NCI-H128 (cell line): ENCODE measurements around the gene TP63.

Source experiments
- DNase-seq: peaks from one replicate; lab custom pipeline; 2025; ENCODE audit not compliant: unreplicated experiment; lab: John Stamatoyannopoulos, UW

The TP63 gene

DNA sequence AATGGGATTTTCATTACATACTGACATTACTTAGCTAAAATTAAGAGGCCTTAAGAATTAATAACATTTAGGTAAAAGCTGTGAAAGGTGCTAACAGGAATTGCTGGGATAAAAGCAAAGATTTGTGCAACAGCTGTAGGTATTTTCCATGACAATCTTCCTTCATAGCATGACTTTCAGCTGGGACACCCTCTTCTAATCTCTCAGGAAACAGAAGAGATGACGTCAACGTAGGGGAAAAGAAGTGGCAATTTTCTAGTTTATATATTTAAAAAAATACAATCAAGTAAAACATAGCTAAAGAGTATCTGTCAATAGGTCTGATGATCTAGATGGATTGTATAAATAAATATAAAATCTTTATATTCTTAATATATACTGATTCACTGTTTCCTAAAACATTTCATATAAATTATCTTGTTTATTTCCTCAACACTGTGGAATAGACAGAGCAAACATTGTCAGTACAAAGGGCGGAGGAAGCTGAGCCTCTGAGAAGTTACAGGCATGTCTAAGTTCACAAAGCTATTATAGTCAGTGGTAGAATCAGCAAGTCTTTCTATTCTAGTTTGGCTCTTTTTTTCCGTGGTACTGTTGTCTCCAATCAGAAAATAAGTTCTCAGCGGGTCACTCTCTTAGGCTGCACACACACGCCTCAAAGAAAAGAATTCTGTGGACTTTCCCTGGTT is 272.5 kb downstream of the TP63 start:
- DNase-seq: no peak

DNA sequence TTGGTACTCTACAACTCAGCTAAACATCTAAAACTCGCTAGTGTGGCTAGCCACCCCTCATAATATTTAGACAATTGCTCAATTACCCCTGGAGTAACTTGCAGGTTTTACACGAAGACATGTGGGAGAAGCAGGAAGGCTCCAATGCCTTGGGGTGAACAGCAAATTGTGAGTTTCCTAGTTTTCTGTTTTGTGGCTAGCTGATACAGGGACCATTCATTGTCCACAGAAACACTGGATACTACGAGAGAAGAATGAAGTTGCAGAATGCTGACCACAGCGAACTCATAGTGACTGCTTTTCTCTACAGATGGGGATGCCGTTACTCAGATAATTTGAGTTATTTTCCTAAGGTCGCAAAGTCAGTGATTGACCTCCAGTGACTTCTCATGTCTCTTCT is 276.6 kb downstream of the TP63 start:
- DNase-seq: no peak

DNA sequence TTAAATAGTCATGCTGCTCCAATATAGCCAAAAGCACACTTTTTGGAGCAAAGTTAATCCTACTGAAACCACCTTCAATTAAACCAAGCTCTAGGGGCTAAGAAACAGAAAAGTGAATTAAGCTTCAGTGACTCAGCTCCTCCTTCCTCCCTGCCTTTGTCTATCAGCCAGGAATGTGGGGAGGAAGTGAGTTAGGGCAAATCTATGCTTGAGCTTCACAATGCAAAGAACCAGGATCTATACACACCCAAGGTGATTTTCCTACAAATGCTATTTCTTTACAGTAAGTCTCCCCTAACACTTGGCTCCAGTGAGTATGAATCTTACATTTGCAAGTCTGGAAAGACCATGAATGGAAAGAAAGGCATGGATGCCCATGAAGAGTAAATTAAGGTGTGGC is 277.5 kb downstream of the TP63 start:
- DNase-seq: no peak

DNA sequence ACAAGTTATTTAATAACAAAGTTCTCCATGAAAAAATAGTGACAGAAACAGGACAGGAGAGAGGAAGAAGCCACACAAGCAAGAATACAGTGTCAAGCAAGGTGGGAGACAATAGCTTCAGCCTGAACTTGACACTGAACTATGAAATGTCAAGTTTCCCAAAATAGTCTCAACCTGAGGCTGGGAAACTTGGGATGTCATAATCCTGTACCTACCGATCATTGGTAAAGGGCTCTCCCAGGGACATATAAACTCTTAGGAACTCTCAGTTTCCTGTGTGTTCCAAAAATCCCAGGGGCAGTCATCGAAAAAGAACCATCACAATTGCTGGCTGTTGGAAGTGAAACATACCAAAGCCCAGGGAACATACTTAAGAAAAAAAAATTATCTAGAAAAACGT is 277.9 kb downstream of the TP63 start:
- no peak for DNase-seq

DNA sequence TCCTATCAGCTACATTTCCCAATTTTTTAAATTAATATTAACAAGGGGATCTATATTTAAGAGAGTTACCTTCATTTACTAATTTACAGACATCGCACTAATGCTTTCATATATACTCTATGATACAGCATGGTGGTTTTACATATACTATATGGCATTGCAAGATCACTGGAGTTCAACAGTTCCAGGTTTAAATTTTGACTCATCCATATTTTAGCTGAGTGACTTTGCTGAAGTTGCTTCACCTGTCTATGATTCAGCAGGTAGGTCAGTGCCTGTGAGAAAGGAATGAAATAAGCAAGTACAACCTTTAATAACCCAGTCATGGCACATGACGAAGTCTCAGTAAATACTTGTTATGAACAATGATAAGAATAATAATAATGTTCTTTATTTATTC is 278.4 kb downstream of the TP63 start:
- DNase-seq: no peak

DNA sequence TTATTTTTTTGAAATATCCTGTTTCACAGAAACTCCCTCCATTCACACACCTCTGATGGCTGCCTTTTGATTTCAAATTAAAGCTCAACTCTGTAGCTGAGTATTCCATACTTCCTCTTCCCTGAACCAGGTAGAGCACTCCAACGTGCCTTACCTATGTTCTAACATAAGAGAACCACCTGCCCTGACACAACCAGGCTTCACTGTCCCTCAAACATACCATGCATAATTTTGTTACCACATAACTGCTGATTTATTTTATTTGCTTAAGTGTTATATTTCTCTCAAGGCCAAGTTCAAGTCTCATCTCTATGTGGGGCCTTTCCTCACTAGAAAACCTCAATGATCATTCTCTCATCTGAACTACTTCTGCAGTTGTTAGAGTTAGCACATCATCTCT is 279.8 kb downstream of the TP63 start:
- no peak for DNase-seq

DNA sequence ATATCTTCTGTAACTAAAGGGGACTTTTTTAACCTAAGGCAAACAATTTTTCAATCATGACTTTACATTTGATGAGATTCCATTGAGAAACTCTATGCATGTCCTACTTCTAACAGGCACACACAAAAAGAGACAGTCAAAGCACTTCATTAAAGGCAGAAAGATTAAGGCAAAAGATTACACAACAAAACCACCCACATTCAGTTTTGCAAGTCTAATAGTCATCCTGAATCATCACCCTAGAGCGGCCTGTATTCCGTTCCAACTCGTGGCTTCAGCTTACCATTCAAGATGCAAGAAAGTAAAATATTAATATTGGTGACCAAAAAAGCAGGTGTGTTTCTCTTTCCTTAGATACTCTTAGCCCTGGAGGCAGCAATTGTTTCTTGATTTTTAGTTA is 283.6 kb downstream of the TP63 start:
- DNase-seq: no peak

DNA sequence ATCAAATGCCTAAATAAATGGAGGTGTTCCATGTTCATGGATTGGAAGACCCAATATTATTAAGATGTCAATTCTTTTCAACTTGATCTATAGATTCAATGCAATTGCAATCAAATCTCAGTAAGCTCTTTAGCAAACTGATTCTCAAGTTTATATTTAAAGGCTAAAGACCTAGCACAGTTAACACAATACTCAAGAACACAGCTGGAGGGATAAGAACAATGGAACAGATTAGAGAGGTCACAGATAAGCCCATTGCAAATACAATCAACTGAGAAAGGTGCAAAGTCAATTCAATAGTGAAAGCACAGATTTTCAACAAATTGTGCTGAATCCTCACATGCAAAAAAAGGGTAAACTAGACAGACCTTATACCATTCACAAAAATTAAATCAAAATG is 290.6 kb downstream of the TP63 start:
- no peak for DNase-seq

DNA sequence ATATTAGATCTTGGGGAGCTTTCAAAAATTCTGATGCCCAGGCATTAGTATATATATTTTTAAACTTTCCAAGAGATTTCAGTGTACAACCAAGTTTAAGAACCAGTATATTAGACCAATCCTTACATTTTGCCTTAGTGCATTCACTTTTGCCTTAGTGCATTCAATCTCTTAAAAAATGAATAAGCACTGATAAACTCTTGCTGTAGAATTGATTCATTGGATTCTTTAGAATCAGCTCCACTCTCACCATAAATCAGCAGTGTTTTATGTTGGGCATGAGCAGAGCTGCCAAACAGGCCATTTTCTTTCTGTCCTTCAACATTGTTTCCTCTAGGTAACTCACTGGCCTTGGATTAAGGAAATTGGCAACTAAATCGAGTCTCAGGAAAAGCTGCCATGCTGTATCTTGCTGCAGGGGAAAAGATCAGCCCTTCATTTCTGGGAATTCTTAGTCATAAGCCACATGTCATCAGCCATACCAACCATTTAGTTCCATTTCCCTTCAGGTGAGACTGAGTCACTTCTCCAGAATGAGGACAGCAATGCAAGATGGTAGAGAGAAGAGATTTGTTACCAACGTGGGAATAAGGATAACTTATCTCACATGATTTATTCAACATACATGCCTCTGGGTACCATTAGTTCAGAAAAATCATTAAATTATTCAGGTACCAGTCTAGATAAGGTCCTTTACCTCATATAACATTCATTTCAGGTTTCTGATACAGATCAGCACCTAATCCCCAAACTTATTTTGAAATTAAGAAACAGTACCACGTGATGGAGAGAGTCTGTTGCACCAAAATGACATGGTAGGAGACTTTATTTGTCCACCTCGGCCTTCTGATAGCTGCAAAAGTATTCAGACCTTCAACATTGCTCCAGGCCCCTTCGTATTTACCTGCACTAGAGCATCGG is 297.0 kb downstream of the TP63 start:
- DNase-seq: no peak

DNA sequence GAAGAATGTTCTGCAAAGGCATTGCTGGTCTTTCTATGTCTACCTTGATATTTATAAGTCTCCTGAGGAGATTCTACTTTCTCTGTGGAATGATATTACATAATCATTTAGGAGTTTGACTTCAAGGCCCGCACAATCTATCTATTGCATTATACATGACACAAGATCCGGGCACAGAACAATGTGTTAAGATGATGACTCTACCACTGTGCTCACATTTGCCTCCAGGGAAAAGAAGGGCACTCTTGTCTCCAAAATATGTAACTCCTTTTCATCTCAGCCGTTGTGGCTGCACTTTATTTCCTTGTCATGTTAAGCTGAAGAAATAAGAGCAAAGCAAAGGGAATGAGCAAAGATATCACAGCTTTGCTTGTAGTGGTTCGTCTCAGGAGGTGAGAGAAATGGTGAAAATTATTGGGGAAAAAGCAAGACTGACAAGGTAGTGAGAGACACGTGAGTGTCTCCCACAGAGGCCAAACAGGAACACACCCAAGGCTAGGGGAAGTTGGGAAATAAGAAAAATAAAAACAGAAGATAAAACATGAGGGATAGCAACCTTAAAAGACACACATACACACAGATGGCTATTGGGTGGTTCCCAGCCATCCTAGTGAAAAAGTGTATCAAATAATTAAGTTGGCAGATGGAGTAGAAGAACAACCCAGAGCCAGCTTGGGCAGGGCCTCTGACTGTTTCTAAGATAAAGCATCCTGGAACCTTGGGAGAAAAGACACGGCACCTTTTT is 305.2 kb downstream of the TP63 start:
- DNase-seq: no peak

DNA sequence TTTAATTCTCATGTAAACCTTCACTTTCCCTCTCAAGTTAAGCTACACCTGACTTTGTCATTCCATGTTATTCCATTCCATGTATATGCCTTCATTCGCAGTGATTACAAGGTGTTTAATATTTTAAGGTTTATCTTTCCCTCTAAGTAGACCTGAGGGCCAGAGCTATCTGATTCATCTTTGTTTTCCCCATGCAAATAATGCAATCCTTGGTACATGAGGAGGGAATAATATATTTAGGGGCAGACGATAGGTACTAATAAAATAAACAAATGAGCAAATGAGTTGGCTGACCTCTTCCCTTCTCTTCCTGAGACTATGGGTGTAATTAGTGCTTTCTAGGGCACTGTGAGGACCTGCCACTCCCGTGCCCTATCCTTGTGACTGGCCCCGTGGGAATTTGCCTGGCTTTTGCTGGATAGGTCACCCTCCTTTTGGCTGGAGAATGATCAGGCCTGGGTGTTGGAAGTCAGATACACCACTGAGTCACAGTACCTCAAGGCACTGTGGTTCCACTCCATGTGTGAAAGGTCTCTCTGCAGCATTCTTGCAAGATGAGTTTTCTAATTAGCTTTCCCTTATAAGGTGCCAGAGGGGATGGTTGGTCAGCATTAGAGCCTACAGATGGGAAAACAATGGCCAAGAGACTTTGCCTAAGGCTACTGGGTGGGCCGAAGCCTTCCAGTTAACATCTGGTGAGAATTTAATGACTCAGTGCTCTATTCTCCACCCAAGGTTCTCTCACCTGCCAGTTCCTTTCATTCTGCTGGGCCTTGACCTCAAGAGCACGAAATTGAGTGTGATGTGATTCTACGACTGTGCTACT is 306.3 kb downstream of the TP63 start:
- no peak for DNase-seq

DNA sequence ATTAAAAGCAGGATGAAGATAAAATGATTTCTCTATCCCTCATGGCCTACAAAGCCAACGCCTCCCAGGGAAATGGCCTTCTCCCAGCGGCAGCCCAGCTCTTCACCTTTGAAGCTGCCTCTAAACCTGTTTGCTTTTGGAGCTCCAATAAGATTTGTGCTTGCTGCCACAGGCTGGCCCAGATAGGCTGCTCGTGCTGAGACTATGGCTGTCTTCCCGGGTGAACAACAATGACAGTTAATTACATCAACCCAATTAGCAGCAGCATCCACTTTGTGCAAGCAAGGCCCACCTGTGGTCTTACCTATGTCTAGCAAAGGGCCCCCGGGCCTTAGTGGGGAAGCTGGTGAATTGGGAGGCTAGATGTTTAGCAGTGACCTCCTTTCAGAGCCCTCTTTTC is 309.9 kb downstream of the TP63 start:
- no peak for DNase-seq

DNA sequence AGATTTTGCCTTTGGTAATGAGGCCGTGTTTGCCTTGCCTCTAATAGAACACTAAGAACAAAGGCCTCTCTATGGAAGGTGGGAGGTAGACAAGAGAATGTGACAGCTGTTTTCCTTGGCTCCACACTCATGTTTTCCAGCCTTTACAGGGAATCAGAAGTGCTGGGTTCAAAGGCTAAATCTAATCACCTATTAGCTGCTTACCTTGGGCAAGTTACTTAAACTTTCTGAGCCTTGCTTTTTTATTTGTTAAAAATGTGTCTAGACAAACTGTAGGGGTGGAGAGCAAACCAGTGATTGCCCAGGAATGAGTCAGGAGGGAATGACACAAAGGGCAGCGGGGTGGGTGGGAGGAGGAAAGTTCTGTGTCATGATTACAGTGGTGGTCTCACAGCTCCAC is 310.5 kb downstream of the TP63 start:
- DNase-seq: no peak

DNA sequence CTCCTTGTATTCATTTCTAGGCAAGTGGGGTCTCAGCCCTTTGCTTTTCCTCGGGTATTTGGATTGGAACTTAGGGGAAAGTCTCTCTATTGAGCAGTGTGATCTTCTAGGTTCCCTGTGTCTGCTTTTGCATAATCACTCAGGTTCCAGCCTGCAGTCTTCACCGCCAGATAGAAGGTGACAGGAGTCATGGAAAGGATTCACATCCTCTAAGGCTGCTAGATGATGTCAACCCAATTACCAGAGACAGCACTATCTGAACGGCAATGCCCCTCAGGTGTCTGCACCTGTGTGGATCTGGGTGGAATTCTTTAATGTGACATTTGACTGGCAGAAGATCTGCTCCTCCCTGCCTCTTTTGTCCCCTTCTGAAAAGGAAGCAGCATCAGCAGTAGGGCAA is 311.8 kb downstream of the TP63 start:
- DNase-seq: no peak

DNA sequence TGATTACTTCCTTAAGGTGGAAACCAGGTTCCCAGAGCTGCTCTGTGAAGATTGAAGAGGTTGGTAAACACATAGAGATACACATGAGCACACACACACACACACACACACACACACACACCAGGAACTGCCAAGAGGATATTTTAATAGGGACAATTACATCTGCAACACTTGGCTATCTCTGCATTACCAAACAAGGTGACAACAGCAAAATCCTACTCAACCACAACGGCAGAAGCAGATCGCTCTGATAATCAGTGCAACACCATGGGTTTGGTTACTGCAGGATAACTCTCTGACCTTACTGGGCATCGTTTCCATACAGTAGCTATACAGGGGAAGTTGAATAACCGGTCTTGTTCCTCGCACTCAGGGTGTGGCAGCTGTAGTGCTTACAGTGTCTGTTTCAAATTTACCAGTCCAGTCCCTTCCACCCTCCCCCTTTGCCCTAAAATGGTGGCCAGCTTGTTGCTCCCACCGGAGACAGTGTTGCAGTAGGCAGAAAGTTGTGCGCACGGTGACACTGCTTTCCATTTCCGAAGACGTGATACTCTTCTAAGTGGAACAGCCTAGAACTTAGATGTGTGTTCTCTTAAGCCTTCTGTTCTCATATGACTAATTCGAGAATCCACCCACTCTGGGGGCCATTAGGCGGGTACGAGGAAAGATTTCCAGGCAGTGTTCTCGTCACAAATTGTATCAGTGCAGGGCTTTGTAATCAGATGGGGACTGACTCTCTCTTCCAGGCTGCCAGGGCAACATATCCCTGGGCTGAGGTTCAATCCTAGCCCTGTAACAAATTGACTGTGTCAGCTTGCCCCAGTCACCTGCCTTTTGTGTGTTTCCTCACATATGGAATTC is 313.3 kb downstream of the TP63 start:
- no peak for DNase-seq

DNA sequence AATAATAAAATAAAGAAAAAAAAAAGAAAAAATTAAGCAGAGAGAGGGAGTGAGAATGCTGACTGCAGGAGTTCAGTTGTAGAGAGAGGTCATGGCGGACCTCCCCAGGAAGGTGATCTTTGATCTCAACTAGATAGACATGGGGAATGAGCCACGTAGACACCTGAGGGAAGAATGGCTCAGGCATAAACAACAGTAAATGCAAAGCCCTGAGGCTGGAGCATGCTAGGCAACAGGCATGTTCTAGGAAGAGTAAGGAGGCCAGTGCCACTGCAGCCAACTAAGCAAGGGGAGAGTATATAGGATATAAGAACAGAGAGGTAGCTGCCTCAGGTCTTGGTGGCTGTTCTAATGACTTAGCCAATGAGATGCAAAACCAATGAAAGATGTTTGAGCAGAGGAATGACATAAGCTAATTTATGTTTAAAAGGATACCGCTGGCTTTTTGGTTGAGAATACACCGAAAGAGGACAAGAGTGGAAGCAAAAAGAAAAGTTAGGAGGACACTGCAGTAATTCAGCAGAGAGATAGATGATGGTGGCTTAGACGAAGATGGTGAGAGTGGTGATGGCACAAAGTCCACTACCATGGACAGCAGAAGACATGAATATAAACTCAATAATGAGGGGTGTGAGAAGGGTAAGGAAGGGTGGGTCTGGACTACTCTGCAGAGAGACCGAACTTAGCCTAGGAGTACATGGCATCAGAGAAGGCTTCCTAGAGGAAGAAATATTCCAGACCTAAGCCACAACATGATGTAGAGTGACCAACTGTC is 314.9 kb downstream of the TP63 start:
- no peak for DNase-seq
